Stomach smooth muscle (tissue), 2 donors: Measurements from ENCODE around the gene ZNF593OS.

Experiments used
- H3K27ac ChIP-seq: one replicate; pipeline ENCODE4 v1.7.0; 2013; ENCODE audit warnings: mild to moderate bottlenecking, low read length, inconsistent platforms
- H3K27me3 ChIP-seq, 2 donors: one replicate each; pipeline ENCODE4 v1.7.0; 2013; ENCODE audit warnings: low read length in 2 of 2; ENCODE audit not compliant: insufficient read depth in 2 of 2, control insufficient read depth in 1 of 2
- H3K36me3 ChIP-seq, 2 donors: one replicate each; pipeline ENCODE4 v1.7.0; 2013; ENCODE audit warnings: low read length in 2 of 2; ENCODE audit not compliant: control insufficient read depth in 2 of 2, insufficient read depth in 2 of 2
- H3K4me1 ChIP-seq: one replicate; pipeline ENCODE4 v1.7.0; 2013; ENCODE audit warnings: low read length; ENCODE audit not compliant: control insufficient read depth, insufficient read depth
- H3K4me3 ChIP-seq, 2 donors: one replicate each; pipeline ENCODE4 v1.7.0; 2013; ENCODE audit warnings: low read length in 2 of 2
- H3K9ac ChIP-seq, 2 donors: one replicate each; pipeline ENCODE4 v1.7.0; 2013; ENCODE audit warnings: low read length in 2 of 2, mild to moderate bottlenecking in 1 of 2
- H3K9me3 ChIP-seq, 2 donors: one replicate each; pipeline ENCODE4 v1.7.0; 2013; ENCODE audit warnings: low read length in 2 of 2; ENCODE audit not compliant: control insufficient read depth in 2 of 2
- donor health status: healthy.
- donor health status: Pancreatic carcinoma.

Gene ZNF593OS

GRCh38 chr1:26158271-26158907 lies 13.2 kb downstream of the ZNF593OS start:
- peaks cover 15 to 19% of the 10 kb centered on the region in 2 donors for H3K27me3 ChIP-seq
- H3K9me3 ChIP-seq = no peaks in the 10 kb centered on the region
- peak overlapping the region; percentile 11 for H3K27ac ChIP-seq
- H3K4me3 ChIP-seq = no peak overlapping the region
- peaks cover 13% of the 10 kb centered on the region for H3K4me1 ChIP-seq
- no peaks in the 10 kb centered on the region for H3K36me3 ChIP-seq
- peak overlapping the region in 1 of 2 donors; percentile 20 for H3K9ac ChIP-seq

GRCh38 chr1:26156285-26157038 lies 15.2 kb downstream of the ZNF593OS start:
- peaks cover 8% of the 10 kb centered on the region for H3K4me1 ChIP-seq
- H3K9me3 ChIP-seq = no peaks in the 10 kb centered on the region
- H3K9ac ChIP-seq = peak overlapping the region in 1 of 2 donors; percentile 36
- H3K36me3 ChIP-seq = no peaks in the 10 kb centered on the region
- peaks cover 15 to 20% of the 10 kb centered on the region in 2 donors for H3K27me3 ChIP-seq
- no peak overlapping the region for H3K4me3 ChIP-seq
- peak overlapping the region; percentile 31 for H3K27ac ChIP-seq

GRCh38 chr1:26155370-26156284 lies 16.0 kb downstream of the ZNF593OS start:
- H3K27ac ChIP-seq = peak overlapping the region; percentile 31
- no peak overlapping the region for H3K4me3 ChIP-seq
- peaks cover 15 to 20% of the 10 kb centered on the region in 2 donors for H3K27me3 ChIP-seq
- no peaks in the 10 kb centered on the region for H3K4me1 ChIP-seq
- no peaks in the 10 kb centered on the region for H3K9me3 ChIP-seq
- no peak overlapping the region for H3K9ac ChIP-seq
- no peaks in the 10 kb centered on the region for H3K36me3 ChIP-seq

- H3K4me3 ChIP-seq = no peak overlapping the region
- H3K27ac ChIP-seq = no peak overlapping the region
These were observed 16.9 kb downstream of the ZNF593OS start for GRCh38 chr1:26154750-26155149.

GRCh38 chr1:26153966-26154532 lies 17.6 kb downstream of the ZNF593OS start:
- H3K27ac ChIP-seq = no peak overlapping the region
- H3K9me3 ChIP-seq = no peaks in the 10 kb centered on the region
- no peaks in the 10 kb centered on the region for H3K36me3 ChIP-seq
- no peaks in the 10 kb centered on the region for H3K4me1 ChIP-seq
- H3K4me3 ChIP-seq = no peak overlapping the region
- H3K27me3 ChIP-seq = peaks cover 15 to 20% of the 10 kb centered on the region in 2 donors
- no peak overlapping the region for H3K9ac ChIP-seq

More at GRCh38 chr1:26154750-26155149, 16.9 kb downstream of the ZNF593OS start:
- Histone ChIP-seq H3K27me3 (peaks cover 15 to 23% of the 10 kb centered on the region in 2 donors), H3K36me3 (no peaks in the 10 kb centered on the region), H3K9ac (no peak overlapping the region), H3K9me3 (no peaks in the 10 kb centered on the region), H3K4me1 (no peaks in the 10 kb centered on the region)

- H3K9ac ChIP-seq = no peak overlapping the region
- peaks cover 2% of the 10 kb centered on the region for H3K4me1 ChIP-seq
- H3K27me3 ChIP-seq = peaks cover 5 to 8% of the 10 kb centered on the region in 2 donors
- no peak overlapping the region for H3K4me3 ChIP-seq
- H3K36me3 ChIP-seq = no peaks in the 10 kb centered on the region
- H3K9me3 ChIP-seq = no peaks in the 10 kb centered on the region
- no peak overlapping the region for H3K27ac ChIP-seq
These were observed 22.7 kb downstream of the ZNF593OS start for GRCh38 chr1:26148887-26149286.

- Histone ChIP-seq H3K4me1 (peaks cover 2% of the 10 kb centered on the region), H3K9ac (no peak overlapping the region), H3K27me3 (peaks cover 2 to 8% of the 10 kb centered on the region in 2 donors), H3K9me3 (no peaks in the 10 kb centered on the region), H3K36me3 (no peaks in the 10 kb centered on the region), H3K27ac (no peak overlapping the region), H3K4me3 (no peak overlapping the region)
These were observed 25.7 kb downstream of the ZNF593OS start for GRCh38 chr1:26145960-26146294.

- Histone ChIP-seq H3K27ac (no peak overlapping the region), H3K9ac (peak overlapping the region in 1 of 2 donors; percentile 36), H3K4me1 (peaks cover 2% of the 10 kb centered on the region), H3K27me3 (peaks cover 2 to 8% of the 10 kb centered on the region in 2 donors), H3K36me3 (no peaks in the 10 kb centered on the region), H3K9me3 (no peaks in the 10 kb centered on the region), H3K4me3 (peak overlapping the region in 1 of 2 donors; percentile 29)
These were observed 26.3 kb downstream of the ZNF593OS start for GRCh38 chr1:26145041-26145959.

GRCh38 chr1:26142159-26142558 lies 29.5 kb downstream of the ZNF593OS start:
- H3K9me3 ChIP-seq = no peaks in the 10 kb centered on the region
- H3K36me3 ChIP-seq = no peaks in the 10 kb centered on the region
- H3K9ac ChIP-seq = no peak overlapping the region
- no peak overlapping the region for H3K4me3 ChIP-seq
- H3K4me1 ChIP-seq = peaks cover 2% of the 10 kb centered on the region
- peaks cover 0 to 8% of the 10 kb centered on the region in 2 donors for H3K27me3 ChIP-seq
- H3K27ac ChIP-seq = no peak overlapping the region
